Activated CD8-positive, alpha-beta memory T cell treated with anti-CD3 and anti-CD28 coated beads for 1 hour (primary cell): ENCODE data around the gene HLA-C.
"Not testable (repeated sequence)": the region's sequence is repeated elsewhere in the genome, so short reads cannot be mapped to it uniquely, and the experiment has no call there.

Experiments
- DNase-seq, 2 donors: peaks; one replicate each; pipeline ENCODE4 v3.0.0-alpha.2; 2020; ENCODE audit warnings: low read depth in 1 of 2; ENCODE audit errors: extremely low read depth in 1 of 2

HLA-C gene

DNA sequence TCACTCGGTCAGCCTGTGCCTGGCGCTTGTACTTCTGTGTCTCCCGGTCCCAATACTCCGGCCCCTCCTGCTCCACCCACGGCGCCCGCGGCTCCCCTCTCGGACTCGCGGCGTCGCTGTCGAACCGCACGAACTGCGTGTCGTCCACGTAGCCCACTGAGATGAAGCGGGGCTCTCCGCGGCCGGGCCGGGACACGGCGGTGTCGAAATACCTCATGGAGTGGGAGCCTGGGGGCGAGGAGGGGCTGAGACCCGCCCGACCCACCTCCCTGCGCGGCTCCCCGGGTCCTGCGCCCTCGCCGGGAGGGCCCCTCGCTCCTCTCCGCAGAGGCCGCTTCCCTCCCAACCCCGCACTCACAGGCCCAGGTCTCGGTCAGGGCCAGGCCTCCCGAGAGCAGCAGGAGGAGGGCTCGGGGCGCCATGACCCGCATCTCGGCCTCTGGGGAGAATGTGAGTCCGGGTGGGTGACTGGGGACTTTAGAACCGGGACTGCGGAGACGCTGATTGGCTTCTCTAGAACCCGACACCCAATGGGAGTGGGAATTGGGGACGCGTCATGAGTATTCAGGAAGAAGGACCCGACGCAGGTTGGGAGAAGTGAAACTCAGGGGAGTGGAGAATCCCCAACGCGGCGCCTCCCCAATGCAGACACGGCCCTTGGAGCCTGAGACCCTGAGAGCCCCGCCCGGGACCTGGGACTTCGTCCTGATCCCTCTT, at the start of gene HLA-C:
Gene HLA-C (minus strand): TSS at position 452 of the 717 bp plus-strand sequence. CDS start 21 bp downstream, at position 431.
- DNase-seq, result peak; percentile 81 to 88

DNA sequence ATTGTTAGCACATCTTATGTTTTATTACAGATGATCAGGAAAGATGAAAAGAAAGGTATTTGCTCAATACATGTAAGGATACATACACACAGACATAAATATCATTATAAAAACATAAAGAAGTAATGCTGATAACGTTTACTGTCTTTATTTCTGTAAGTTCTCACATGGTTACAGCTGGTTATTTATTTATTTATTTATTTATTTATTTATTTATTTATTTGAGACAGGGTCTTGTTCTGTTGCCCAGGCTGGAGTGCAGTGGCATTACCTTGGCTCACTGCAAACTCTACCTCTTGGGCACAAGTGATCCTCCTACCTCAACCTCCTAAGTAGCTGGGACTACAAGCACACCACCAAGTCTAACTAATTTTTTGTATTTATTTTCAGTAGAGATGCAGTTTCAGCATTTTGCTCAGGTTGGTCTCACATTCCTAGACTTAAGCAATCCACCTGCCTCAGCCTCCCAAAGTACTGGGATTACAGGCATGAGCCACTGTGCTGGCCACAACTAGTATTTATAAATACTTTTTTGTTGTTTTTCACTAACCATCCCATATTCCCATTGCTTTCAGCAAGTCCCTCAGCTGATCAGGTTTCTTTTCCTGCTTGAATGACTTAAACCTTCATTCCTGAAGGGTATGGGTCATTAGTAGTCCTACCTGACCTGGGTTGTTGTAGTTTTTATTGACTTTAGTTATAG, 49.3 kb upstream of the HLA-C start:
- DNase-seq, result no peak

GRCh38 chr6:31317036-31317435, 45.1 kb upstream of the HLA-C start:
- DNase-seq, result no peak

- no peak for DNase-seq
Observed at GRCh38 chr6:31309641-31310040, 37.7 kb upstream of the HLA-C start.

DNA sequence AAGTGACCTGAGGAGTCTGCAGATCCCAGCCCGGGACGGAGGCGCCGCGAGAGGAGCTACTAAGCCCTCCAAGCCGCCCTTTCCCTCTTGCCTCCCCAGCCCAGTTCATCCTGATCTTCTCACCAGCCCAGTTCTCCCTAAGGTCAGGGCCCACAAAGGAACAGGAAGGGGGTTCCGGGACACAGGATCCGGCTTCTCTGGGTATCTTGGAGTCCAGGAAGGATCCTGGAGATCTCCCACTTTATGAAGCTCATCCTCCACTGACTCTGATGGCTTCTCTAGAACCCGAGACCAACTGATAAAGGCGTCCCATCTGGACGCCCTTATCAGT, 36.9 kb upstream of the HLA-C start:
- DNase-seq, result no peak

- DNase-seq, result peak; percentile 47 to 48
Observed at GRCh38 chr6:31308050-31308844, 36.4 kb upstream of the HLA-C start.

DNA sequence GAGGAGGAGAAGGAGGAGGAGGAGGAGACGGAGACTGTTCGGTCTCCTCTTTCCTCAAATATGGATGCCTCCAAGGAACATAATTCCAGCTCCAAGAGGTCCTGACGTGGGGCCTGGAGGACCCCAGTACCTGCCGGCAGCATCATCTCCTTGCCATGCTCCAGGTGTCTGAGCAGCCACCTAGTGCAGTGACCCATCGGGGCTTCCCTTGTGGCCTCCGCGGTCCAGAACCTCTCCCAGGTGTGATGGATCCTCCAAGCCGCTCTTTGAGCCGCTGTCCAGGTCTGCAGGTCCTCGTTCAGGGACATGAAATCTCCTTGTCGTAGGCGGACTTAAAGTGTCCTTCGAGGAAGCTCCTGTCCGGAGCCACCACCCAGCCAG, 35.8 kb upstream of the HLA-C start:
- DNase-seq, result no peak

GRCh38 chr6:31305703-31306219, 33.9 kb upstream of the HLA-C start:
- no peak for DNase-seq

DNA sequence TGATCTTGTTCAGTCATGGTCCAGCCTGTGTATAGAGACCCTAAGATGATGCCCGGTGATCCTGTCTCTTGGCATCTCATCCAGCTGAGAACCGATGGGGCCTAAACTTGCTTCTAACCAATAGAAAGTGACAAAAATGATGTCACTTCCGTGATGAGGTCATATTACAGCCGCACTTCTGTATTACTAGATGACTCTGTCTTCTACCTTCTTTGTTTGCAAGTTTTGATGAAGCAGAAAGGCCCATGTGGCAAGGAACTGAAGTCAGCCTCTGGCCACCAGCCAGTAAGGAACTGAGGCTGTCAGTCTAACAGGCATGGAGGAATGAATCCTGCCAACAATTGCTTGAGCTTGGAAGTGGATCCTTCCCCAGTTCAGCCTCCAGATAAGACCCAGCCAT, 32.8 kb upstream of the HLA-C start:
- no peak for DNase-seq

DNA sequence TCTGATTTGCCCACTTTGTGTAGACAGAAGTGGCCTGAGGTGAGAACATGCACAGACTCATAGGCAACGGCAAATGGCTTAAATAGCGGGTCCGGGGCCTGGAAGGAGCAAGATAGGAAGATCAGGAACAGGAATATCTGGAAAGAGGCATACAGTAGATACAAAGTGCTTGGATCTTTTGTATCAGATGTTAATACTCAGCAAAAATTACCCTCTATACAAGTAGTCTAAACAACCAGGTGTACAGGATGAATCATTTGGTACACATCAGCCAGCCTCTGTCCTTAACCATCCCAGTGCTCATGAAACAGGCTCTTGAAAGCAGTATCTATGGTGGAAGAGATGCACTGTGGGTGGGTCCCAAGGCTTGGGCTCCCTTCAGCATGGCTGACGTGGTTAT, 28.9 kb upstream of the HLA-C start:
- DNase-seq, result no peak

DNA sequence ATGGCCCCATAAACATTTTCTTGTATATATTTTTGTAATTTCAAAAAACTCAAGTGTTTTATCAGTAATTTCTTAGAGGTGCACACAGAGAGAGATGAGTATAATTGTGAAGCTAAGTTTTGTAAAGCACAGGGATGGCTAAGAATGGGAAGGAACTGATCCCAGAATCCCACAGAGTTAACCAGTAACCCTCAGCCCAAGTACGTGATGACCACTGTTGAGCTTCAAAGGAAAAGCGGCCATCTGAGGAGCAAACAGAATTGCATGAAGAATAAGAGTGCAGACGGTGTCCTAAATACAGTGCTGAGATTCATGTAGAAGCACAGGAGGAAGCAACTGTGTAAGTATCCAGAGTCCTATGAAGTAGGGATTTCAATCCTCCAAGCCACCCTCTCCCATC, 28.1 kb upstream of the HLA-C start:
- DNase-seq, result no peak

DNA sequence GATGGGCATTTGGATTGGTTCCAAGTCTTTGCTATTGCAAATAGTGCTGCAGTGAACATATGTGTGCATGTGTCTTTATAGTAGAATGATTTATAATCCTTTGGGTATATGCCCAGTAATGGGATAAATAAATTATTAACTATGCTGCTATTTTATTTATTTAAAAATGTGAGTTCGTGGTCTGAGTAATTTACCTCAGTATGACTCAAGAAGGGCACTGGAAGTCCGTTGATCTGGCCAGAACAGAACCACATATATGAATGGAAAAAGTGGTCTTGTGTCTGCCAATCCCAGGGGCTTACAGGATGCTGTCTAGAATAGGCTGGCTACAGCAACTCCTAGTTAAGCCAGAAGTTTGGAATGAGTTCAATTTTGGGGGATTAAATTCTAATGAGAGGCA, 27.6 kb upstream of the HLA-C start:
- no peak for DNase-seq

- no peak for DNase-seq
Observed at GRCh38 chr6:31294056-31294455, 22.2 kb upstream of the HLA-C start.

GRCh38 chr6:31293343-31293742, 21.5 kb upstream of the HLA-C start:
- DNase-seq, result no peak

- DNase-seq, result no peak
Observed at GRCh38 chr6:31289788-31290187, 17.9 kb upstream of the HLA-C start.

- no peak for DNase-seq
Observed at GRCh38 chr6:31287619-31288018, 15.7 kb upstream of the HLA-C start.

DNA sequence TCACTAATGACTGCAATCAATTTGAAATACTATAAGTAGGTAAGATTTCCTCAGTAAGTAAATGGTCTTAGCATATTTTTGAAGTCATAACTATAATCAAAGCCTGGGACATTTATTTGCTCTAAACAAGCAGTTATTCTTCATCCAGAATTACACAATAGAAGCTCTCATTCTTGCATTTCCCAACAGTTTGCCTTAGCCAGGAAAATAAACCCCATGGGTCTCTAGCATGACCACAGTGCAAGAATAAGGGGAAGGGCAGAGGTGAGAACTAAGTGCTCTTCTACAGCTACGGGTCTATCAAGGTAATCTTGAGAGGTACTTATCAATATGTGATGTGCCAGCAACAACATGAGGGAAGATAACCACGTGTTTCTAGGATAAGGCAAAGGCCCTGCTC, 14.1 kb upstream of the HLA-C start:
- DNase-seq, result no peak

DNA sequence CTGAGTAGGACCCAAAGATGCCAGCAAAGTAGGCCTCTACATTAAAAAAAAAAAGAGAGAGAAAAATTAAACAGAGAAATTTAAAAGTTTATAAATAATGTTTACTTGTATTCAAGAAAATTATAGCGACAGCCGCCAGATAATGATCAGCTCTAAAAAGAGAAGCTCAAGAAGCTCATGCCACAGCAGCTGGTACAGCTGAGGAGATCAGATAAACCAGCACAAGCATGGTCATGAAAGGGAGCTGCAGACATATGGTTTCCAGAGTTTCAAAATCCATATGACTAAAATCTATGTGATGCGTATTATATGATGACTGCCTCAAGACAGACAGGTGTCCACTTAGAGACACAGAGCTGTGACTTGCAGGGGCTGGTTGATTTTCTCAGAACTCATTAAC, 13.6 kb upstream of the HLA-C start:
- no peak for DNase-seq

- not testable (repeated sequence) for DNase-seq
Observed at GRCh38 chr6:31279647-31280046, 7.8 kb upstream of the HLA-C start.

DNA sequence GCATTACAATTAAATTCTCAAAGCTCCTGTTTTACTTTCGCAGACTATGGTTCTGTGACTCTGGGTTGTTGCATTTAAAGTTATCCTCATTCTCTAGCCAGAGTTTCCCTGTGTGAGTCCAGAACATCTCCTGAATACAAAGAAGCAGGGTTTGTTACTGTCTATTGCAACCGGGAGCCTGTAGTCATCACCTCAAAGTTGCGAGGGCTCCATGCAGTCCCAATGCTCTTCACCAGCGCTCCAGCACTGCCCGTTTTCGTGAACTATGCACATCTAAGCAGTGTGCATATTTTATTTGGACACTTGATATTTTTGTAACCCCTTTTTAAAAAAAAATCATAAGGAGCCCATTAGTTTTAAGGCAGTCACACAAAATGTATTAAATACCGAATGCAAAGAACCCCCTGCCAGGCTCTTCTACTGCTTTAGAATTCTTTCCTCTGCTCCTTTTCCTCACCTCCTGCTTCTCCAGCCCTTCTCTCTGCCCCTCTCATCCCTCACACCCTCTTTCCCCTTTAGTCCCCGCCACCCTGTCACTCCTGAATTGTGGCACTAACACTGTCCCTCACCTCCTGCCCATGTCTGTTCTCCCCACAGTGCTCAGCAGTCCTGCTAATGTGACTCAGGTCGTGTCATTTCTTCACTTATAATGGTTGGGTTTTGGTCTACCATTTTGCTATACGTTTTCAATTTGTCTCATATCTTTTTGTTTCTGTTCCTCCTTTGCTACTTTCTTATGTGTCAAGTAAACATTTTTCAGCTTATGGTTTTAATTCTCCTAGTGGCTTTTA, 1.1 kb upstream of the HLA-C start:
- DNase-seq, result no peak

DNA sequence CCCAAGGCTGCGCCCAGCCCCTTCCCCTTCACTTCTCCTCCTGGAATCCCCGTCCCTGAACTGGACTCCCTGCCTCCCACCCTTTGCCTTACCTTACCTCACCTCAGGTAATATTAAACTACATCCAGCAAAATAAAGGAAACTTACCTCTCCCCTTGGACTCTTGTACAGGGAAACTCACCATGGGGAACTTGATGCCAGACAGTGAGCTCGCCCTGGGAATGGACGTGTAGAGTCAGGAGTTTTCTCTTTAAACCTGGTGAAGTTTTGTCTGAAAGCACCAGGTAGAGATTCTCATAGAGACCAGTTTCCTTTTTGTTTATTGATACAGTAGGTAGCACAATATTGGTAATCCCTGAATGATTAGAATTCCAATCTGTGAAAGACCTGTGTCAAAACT, 544 bp upstream of the HLA-C start:
- DNase-seq, result no peak
